B cell (primary cell): Measurements from ENCODE around the gene KCND3. TPM values are rescaled to one million over a fixed set of nuclear protein-coding genes. Genes with fewer than 3 reads are reported as not detected.

Source experiments
- ATAC-seq: fragments of 200-7000 bp; cut with Tn5 transposase; one replicate; pipeline ENCODE4 v1.10.0; 2021; ENCODE audit warnings: low read depth, mild to moderate bottlenecking, moderate number of reproducible peaks, moderate library complexity
- CTCF ChIA-PET: fragments of 350-600 bp; sonication (Branson Sonifier 250); formaldehyde crosslinking; loops from one replicate; lab custom pipeline; 2021; ENCODE audit warnings: antibody characterized with exemption, inconsistent platforms; lab: Charles Lee
- POLR2A ChIA-PET: fragments of 350-600 bp; sonication (Branson Sonifier 250); formaldehyde crosslinking; loops from one replicate; lab custom pipeline; 2021; ENCODE audit warnings: antibody characterized with exemption; lab: Charles Lee
- DNase-seq: peaks from one replicate; pipeline ENCODE4 v3.0.0; 2013
- H2AFZ ChIP-seq: 2 replicates; pipeline ENCODE4 v1.6.1; 2012; ENCODE audit warnings: mild to moderate bottlenecking, low read depth, low read length; ENCODE audit not compliant: insufficient read depth, poor library complexity, severe bottlenecking
- H3K27ac ChIP-seq, 2 donors: 1 replicate in 1 of 2; 2 replicates in 1 of 2; pipeline ENCODE4 v1.5.1; 2012 to 2013; ENCODE audit warnings: low read length in 2 of 2, mild to moderate bottlenecking in 2 of 2, moderate library complexity in 1 of 2
- H3K27me3 ChIP-seq, 4 experiments: fragments of 200-600 bp in 1 of 4; sonication (generic) in 1 of 4; replicated peaks in 1 of 4; 1 replicate in 2 of 4; 2 replicates in 2 of 4; pipeline versions ENCODE4 v1.6.1 to v1.7.0; 2013 to 2016; ENCODE audit warnings: low read length in 3 of 4, mild to moderate bottlenecking in 2 of 4, mixed read lengths in 1 of 4, moderate library complexity in 1 of 4; ENCODE audit not compliant: insufficient read depth in 4 of 4, control insufficient read depth in 3 of 4; ENCODE audit errors: control extremely low read depth in 1 of 4
- H3K36me3 ChIP-seq, 2 experiments: replicated peaks in 1 of 2; 1 replicate in 1 of 2; 2 replicates in 1 of 2; pipeline versions ENCODE4 v1.6.1 to v1.7.1; 2013; ENCODE audit warnings: low read length in 1 of 2; ENCODE audit not compliant: insufficient read depth in 2 of 2, control insufficient read depth in 1 of 2; ENCODE audit errors: control extremely low read depth in 1 of 2, extremely low read depth in 1 of 2
- H3K4me1 ChIP-seq, 2 donors: fragments of 200-600 bp in 1 of 2; sonication (generic) in 1 of 2; 1 replicate in 1 of 2; 2 replicates in 1 of 2; pipeline versions ENCODE4 v1.5.1 to v1.6.1; 2013 to 2017; ENCODE audit warnings: low read length in 2 of 2; ENCODE audit not compliant: control insufficient read depth in 2 of 2, insufficient read depth in 2 of 2
- H3K4me2 ChIP-seq: replicated peaks from 2 replicates; pipeline ENCODE3; 2012; ENCODE audit warnings: mild to moderate bottlenecking, low read depth, low read length; ENCODE audit not compliant: poor library complexity, severe bottlenecking
- H3K4me3 ChIP-seq, 5 experiments: fragments of 200-600 bp in 1 of 5; sonication (generic) in 1 of 5; 1 replicate in 3 of 5; 2 replicates in 2 of 5; pipeline versions ENCODE4 v1.5.1 to v1.7.0; 2011 to 2016; ENCODE audit warnings: low read length in 4 of 5, mild to moderate bottlenecking in 4 of 5, low read depth in 2 of 5, control low read depth in 1 of 5, moderate library complexity in 1 of 5; ENCODE audit not compliant: insufficient read depth in 1 of 5; ENCODE audit errors: control extremely low read depth in 1 of 5, extremely low read depth in 1 of 5
- H3K79me2 ChIP-seq: fragments of 200-600 bp; sonication (generic); one replicate; pipeline ENCODE4 v1.6.0; 2016; ENCODE audit warnings: low read length; ENCODE audit not compliant: control insufficient read depth, insufficient read depth
- H3K9ac ChIP-seq: fragments of 200-600 bp; sonication (generic); 2 replicates; pipeline ENCODE4 v1.6.1; 2017; ENCODE audit warnings: mild to moderate bottlenecking, low read length, moderate library complexity
- H3K9me3 ChIP-seq, 3 donors: one replicate each; pipeline versions ENCODE4 v1.6.1 to v1.7.1; 2013; ENCODE audit warnings: low read length in 2 of 3; ENCODE audit not compliant: control insufficient read depth in 2 of 3, insufficient read depth in 1 of 3; ENCODE audit errors: control extremely low read depth in 1 of 3
- H4K20me1 ChIP-seq: 2 replicates; pipeline ENCODE4 v1.6.0; 2012; ENCODE audit warnings: mild to moderate bottlenecking, low read length; ENCODE audit not compliant: insufficient read depth, control insufficient read depth, poor library complexity, severe bottlenecking
- H3K27ac Mint-ChIP-seq: one replicate; pipeline ENCODE4 v1.8.0; 2021; ENCODE audit warnings: mixed read lengths
- H3K27me3 Mint-ChIP-seq: one replicate; pipeline ENCODE4 v1.8.0; 2021; ENCODE audit warnings: mixed read lengths
- H3K4me1 Mint-ChIP-seq: one replicate; pipeline ENCODE4 v1.8.0; 2021; ENCODE audit warnings: mixed read lengths
- H3K4me3 Mint-ChIP-seq: one replicate; pipeline ENCODE4 v1.8.0; 2021; ENCODE audit warnings: mixed read lengths
- H3K9me3 Mint-ChIP-seq: one replicate; pipeline ENCODE4 v1.8.0; 2022; ENCODE audit warnings: mixed read lengths; ENCODE audit not compliant: insufficient read depth
- EZH2 ChIP-seq: IDR thresholded peaks from 2 replicates; pipeline ENCODE4 v1.6.1; 2012; ENCODE audit warnings: borderline replicate concordance, low read depth, mild to moderate bottlenecking, moderate library complexity, low read length; ENCODE audit not compliant: insufficient read depth, poor library complexity, severe bottlenecking
- WGBS: methylation state at CpG from one replicate; pipeline ENCODE4 v1.1.5; 2013; ENCODE audit warnings: missing lambda C conversion rate; ENCODE audit not compliant: insufficient coverage; 5-methylcytosine and 5-hydroxymethylcytosine counted together
- intact Hi-C: fragments of 100-400 bp; cut with micrococcal nuclease; formaldehyde crosslinking; loops from one replicate; pipeline ENCODE4 v1.10.0; 2022
- polyA plus RNA-seq: library from polyadenylated mRNA; depleted of rRNA; stranded (reverse); fragments of >200 nt; gene quantifications from 2 replicates; pipeline ENCODE4 v1.2.3, GENCODE V29; 2012
- total RNA-seq, 2 donors: library from RNA; stranded (reverse); fragments of 120-200 nt in 1 of 2; gene quantifications; 1 replicate in 1 of 2; 2 replicates in 1 of 2; pipeline versions ENCODE4 v1.2.3 to v1.2.4, GENCODE V29; 2013 to 2022
- TF ChIP-seq, protein P1 (sequence below): fragments of 200-600 bp; IDR thresholded peaks from one replicate; pipeline ENCODE4 v1.8.0; 2022; ENCODE audit warnings: antibody characterized with exemption, mild to moderate bottlenecking

The KCND3 gene
- total and polyA plus RNA-seq, 2 donors (not counting 1 experiment from before 2014, with no cell fraction given), result 0.07 TPM; not detected in 1

DNA sequence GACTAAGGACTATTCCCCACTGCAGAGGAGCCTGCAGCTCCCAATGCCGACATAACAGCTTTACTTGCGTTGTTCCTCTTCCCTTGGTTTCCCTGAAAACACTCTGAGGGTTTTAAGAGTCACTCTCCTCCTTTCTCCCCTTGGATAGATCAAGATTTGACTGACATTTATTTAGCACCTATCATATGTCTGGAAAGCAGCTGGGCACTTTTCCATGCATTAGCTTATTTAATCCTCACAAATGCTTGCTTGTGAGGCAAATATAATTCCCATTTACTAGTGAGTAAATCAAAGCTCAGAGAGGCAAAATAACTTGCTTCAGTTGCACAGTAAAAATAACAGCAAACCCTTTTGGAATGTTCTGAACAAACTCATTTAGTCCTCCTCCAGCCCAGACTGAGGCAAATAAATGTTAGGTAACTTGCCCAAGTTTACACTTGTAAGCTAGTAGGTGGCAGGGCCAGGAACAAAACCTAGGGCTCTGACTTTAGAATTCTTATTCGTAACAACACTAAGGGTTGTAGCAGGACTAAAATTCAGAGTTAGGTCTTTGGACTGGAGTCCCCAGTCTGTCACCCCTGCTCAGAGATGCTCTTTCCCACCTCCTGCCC is 81.4 kb downstream of the KCND3 start:
- ChIA-PET POLR2A (no interaction called here), CTCF (no interaction called here)
- Histone ChIP-seq H3K4me3 (no peak overlapping the region), H3K79me2 (no peaks in the 10 kb centered on the region), H4K20me1 (no peaks in the 10 kb centered on the region), H3K4me2 (no peak overlapping the region), H2AFZ (no peak overlapping the region), H3K4me1 (no peaks in the 10 kb centered on the region), H3K9me3 (peaks cover 0 to 5% (median 0%) of the 10 kb centered on the region in 3 donors), H3K27me3 (peaks cover 0 to 12% (median 3%) of the 10 kb centered on the region in 4 experiments), H3K27ac (no peak overlapping the region), H3K9ac (no peak overlapping the region), H3K36me3 (no peaks in the 10 kb centered on the region)
- ATAC-seq (no peak), DNase-seq (no peak)
- Mint-ChIP-seq H3K27ac (no peak overlapping the region), H3K27me3 (peaks cover 48% of the 10 kb centered on the region), H3K9me3 (no peaks in the 10 kb centered on the region), H3K4me1 (no peaks in the 10 kb centered on the region), H3K4me3 (no peak overlapping the region)
- TF ChIP-seq, protein P1, sequence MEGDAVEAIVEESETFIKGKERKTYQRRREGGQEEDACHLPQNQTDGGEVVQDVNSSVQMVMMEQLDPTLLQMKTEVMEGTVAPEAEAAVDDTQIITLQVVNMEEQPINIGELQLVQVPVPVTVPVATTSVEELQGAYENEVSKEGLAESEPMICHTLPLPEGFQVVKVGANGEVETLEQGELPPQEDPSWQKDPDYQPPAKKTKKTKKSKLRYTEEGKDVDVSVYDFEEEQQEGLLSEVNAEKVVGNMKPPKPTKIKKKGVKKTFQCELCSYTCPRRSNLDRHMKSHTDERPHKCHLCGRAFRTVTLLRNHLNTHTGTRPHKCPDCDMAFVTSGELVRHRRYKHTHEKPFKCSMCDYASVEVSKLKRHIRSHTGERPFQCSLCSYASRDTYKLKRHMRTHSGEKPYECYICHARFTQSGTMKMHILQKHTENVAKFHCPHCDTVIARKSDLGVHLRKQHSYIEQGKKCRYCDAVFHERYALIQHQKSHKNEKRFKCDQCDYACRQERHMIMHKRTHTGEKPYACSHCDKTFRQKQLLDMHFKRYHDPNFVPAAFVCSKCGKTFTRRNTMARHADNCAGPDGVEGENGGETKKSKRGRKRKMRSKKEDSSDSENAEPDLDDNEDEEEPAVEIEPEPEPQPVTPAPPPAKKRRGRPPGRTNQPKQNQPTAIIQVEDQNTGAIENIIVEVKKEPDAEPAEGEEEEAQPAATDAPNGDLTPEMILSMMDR, result no peak
- no peak for TF ChIP-seq EZH2
- intact Hi-C loops, result no loop called here
- WGBS, result 94% methylated on average over 2 of the region's 3 CpGs

DNA sequence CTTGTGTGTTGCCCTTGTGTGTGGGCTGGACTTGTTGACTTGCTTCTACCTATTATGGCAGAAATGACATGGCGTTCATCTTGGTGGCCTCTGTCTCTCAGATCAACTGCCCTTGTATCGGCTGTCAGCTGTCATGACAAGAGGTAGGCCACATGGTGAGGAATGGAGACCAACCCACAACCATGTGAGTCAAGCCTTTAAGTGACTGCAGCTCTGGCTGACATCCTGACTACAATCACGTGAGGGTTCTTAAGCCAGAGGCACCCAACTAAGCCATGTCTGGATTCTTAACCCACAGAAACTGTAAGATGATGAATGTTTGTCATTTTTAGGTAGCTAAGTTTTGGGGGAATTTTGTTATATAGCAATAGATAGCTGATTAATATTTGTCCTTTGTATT is 82.1 kb downstream of the KCND3 start:
- no peak for DNase-seq
- POLR2A ChIA-PET, result no interaction called here
- ATAC-seq, result no peak
- Histone ChIP-seq H3K36me3 (no peaks in the 10 kb centered on the region), H3K79me2 (no peaks in the 10 kb centered on the region), H3K9ac (no peak overlapping the region), H3K4me2 (no peak overlapping the region), H4K20me1 (no peaks in the 10 kb centered on the region), H3K27me3 (peaks cover 0 to 9% (median 3%) of the 10 kb centered on the region in 4 experiments), H3K4me3 (no peak overlapping the region), H3K4me1 (no peaks in the 10 kb centered on the region), H2AFZ (no peak overlapping the region), H3K27ac (no peak overlapping the region), H3K9me3 (peaks cover 0 to 5% (median 0%) of the 10 kb centered on the region in 3 donors)
- Mint-ChIP-seq H3K27me3 (peaks cover 48% of the 10 kb centered on the region), H3K27ac (no peak overlapping the region), H3K4me3 (no peak overlapping the region), H3K9me3 (no peaks in the 10 kb centered on the region), H3K4me1 (no peaks in the 10 kb centered on the region)
- WGBS, result 67% methylated on average over 1 of the region's 3 CpGs
- TF ChIP-seq EZH2, result no peak
- TF ChIP-seq, protein P1, result no peak
- intact Hi-C loops, result no loop called here
- CTCF ChIA-PET, result no interaction called here
